ENCODE data around the gene PTTG2.

DNA sequence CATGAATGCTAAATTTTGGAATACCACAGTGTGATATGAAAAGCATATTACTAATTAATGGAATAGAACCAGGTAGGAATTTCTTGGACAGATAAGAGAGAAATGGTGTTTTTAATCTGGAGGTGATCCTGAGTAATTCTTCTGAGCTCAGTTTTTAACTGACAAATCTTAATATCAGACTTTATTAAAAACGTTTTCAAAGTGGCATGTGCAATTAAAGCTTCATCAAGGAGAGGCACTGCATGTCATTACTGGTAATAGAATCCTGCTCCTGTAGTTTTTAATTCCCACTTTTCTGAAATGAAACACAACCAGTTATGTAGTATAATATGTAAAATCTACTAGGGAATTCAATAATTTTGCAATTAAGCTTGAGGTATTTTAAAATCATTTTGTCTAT lies 7.0 kb upstream of the PTTG2 start:
- TF ChIP-seq, protein P1, sequence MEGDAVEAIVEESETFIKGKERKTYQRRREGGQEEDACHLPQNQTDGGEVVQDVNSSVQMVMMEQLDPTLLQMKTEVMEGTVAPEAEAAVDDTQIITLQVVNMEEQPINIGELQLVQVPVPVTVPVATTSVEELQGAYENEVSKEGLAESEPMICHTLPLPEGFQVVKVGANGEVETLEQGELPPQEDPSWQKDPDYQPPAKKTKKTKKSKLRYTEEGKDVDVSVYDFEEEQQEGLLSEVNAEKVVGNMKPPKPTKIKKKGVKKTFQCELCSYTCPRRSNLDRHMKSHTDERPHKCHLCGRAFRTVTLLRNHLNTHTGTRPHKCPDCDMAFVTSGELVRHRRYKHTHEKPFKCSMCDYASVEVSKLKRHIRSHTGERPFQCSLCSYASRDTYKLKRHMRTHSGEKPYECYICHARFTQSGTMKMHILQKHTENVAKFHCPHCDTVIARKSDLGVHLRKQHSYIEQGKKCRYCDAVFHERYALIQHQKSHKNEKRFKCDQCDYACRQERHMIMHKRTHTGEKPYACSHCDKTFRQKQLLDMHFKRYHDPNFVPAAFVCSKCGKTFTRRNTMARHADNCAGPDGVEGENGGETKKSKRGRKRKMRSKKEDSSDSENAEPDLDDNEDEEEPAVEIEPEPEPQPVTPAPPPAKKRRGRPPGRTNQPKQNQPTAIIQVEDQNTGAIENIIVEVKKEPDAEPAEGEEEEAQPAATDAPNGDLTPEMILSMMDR (IDR thresholded peaks at IDR 0.05) = no peak
- TF ChIP-seq POLR2A (IDR thresholded peaks at IDR 0.05) = no peak
